ENCODE measurements around the gene CLCN1.

CLCN1 gene

DNA sequence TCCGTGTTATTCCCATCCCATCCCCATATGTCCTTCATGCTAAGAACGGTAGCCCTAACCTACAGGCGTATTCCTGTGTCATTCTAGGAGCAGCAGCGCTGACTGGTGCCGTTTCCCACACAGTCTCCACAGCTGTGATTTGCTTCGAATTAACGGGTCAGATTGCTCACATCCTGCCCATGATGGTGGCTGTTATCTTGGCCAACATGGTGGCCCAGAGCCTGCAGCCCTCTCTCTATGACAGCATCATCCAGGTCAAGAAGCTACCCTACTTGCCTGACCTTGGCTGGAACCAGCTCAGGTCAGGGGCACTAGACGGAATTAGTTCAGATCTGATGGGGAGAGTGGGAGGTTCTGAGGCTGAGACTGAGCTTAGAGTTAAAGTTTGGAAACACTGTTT lies 25.9 kb downstream of the CLCN1 start:
- no peak for DNase-seq

DNA sequence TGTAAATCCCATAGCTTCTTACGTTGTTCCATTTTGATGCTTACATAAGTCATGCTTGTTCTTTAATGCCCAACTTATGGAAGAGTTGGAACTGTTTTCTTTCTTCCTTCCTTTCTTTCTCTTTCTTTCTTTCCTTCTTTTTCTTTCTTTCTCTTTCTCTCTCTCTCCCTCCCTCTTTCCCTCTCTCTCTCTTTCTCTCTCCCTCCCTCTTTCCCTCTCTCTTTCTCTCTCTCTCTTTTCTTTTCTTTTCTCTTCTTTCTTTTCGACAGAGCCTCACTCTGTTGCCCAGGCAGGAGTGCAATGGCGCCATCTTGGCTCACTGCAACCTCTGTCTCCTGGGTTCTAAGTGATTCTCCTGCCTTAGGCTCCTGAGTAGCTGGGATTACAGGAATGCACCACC lies 27.7 kb downstream of the CLCN1 start:
- no peak for DNase-seq

DNA sequence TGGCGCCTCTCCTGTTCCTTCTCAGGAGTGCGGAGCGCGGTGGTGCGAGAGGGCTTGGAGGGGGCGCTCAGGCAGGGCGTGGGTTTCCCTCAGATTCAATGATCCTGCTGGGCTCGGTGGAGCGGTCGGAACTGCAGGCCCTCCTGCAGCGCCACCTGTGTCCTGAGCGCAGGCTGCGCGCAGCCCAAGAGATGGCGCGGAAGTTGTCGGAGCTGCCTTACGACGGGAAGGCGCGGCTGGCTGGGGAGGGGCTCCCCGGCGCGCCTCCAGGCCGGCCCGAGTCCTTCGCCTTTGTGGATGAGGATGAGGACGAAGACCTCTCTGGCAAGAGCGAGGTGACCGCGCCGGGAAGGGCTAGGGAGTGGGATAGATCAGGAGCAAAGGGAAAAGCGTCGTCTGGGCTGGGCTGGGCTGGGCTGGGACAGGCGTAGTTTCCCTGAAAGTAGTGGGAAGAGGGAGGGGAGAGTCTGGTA lies 29.6 kb downstream of the CLCN1 start:
- peak; percentile 36 for DNase-seq

DNA sequence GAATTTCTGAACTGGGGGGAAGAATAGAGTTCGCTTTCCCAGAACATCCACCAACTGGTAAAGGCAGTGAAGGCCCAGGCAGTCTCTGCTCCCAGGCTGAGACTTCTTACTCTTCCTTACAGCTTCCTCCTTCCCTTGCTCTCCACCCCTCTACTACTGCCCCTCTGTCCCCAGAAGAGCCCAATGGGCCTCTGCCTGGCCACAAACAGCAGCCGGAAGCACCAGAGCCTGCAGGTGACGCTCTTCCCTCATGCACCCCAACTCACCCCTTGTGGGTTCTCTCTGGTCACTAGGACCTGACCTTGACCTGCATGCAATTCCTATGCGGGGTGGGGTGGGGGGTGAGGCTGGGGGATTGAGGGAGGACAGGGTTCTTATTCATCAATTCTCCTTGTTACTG lies 30.1 kb downstream of the CLCN1 start:
- no peak for DNase-seq

DNA sequence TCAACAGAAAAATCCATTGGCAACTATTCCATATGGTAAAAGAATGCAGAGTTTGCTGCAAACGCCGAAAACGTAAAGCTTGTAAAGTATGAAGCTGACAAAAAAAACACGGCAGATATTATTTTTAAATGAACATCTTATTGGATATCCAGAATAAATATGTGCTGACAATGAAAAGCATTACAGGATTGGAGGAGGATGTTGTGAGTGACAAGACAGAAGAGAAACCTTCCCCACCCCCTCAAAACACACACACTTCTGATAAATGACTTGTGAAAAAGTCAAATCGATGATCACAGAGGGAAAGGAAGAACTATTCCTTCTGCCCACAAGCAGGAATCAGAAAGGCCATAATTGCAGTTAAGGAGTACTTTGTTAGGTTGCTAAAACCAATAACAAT lies 32.0 kb downstream of the CLCN1 start:
- no peak for DNase-seq

DNA sequence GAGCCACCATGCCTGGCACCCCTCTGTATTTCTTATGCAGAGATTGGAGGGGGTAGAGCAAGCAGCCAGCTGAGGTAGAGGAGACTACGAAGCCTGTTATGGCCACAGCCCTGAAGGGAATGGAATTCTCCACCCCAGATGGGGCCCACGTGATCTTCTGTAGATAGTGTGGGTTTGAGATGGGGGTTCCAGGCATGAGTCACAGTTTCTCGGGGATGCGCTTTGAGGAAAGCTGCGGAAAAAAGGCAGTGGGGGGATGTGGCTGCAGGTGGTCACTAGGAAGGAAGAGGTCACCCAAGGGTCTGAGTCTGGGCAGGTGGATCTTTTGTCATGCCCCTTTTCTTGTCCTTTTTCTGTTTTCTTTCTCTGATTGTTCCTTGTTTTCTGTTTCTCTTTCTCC lies 35.1 kb downstream of the CLCN1 start:
- DNase-seq, result no peak

DNA sequence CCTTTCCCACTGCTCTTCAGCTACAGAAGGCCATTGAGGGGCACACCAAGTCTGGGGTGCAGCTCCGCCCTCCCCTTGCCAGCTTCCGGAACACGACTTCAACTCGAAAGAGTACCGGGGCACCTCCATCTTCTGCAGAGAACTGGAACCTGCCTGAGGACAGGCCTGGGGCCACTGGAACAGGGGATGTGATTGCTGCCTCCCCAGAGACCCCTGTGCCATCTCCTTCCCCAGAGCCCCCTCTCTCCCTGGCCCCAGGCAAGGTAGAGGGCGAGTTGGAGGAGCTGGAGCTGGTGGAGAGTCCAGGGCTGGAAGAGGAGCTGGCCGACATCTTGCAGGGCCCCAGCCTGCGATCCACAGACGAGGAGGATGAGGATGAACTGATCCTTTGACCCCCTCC lies 35.7 kb downstream of the CLCN1 start:
- DNase-seq, result no peak

DNA sequence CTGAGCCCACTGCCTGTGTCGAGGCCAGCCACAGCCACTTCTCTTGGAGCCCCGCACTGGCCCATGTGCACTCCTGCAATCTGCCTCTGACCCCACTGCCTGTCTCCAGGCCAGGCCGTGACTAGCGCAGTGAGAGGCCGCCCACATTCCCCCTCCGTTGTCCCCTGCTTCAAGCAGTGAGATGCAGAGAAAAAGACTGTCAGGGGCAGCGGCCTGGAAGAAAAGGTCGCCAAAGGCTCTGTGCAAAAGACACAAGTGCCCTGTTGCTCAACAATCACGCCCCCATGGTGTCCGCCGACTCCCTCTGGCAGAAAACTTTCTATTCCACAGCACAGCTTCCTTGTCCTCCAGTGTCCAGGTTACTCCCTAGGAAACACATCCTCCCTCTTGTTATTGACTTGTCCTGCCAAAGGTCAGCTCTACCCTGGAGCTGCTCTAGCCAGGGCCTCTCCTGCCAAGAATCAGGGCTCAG lies 36.7 kb downstream of the CLCN1 start:
- no peak for DNase-seq

DNA sequence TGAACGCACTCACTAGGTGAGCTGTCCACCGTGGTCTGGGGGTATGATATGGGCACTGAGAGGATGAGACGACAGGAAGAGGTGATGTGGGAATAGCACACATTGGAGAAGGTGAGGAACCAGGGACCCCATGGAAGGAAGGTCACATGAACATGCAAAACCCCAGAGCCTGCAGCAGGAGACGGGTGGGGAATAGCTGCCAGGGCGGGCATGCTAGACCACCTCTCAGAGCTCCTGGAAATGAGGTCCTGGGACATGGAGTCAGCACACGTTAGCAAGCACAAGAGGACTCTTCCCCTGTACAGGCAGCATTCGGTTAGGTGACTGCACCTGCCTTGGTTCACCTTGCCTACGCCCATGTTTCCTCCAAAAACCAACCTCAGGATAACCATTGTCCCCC lies 38.5 kb downstream of the CLCN1 start:
- DNase-seq, result no peak

DNA sequence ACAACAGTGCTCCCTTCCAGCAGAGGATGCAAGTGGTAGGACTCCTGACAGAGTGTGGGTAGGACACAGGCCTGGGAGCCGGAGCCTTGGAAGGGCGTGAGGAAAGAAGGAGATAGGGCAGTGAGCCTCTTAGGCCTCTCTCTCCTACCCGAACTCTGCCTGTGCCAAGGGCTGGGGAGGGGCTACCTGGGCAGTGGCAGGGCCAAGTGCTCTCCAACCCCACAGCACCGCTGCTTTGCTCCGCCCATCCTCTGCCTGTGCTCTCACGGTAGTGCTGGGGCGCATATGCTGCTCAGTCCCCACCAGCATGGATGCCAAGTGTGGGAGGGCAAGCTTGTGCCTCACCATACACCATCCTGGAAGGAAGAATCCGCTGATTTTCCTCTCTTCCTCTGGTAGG lies 39.1 kb downstream of the CLCN1 start:
- no peak for DNase-seq

DNA sequence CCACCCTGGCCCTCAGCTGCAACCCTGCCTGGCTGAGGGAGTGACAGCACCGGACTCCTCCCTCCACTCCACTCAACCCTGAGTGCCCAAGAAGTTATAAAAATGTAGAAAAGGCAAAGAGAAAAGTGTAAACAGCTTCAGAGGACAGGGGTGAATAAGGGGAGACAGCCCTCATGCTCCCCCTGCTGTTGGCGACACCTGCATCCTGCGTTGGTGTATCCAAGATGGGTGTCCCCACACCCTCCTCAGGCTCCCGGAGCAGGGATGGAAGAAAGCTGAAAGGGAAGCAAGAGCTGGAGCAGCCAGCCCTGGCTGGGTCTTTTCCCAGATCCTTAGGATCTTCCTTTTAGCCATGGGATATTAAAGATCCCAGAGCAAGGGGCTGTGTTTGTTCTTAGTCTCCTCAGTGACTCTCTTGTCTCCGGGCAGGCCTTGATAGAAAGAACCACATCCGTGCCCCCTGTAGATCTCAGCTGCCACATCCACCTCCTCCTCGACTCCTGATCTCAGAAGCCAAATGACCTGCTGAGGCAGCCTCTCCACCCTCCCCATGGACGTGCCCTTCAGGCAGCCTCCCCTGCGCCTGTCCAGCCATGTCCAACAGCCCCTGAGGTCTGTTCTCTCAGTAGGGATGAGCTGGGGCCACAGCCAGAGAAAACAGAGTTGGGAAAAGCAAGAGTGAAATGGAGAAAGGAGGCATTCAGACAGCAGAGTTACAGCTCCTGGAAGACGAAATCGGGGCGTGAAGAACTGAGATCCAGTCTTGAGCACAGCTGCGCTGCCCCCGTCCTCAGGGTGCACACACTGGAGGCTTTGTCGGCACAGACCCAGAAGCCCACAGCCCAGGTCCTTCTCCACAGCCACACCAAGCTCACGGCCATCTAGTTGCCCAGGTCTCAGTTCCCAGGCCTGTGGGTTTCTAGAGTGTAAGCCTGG lies 39.8 kb downstream of the CLCN1 start:
- no peak for DNase-seq

DNA sequence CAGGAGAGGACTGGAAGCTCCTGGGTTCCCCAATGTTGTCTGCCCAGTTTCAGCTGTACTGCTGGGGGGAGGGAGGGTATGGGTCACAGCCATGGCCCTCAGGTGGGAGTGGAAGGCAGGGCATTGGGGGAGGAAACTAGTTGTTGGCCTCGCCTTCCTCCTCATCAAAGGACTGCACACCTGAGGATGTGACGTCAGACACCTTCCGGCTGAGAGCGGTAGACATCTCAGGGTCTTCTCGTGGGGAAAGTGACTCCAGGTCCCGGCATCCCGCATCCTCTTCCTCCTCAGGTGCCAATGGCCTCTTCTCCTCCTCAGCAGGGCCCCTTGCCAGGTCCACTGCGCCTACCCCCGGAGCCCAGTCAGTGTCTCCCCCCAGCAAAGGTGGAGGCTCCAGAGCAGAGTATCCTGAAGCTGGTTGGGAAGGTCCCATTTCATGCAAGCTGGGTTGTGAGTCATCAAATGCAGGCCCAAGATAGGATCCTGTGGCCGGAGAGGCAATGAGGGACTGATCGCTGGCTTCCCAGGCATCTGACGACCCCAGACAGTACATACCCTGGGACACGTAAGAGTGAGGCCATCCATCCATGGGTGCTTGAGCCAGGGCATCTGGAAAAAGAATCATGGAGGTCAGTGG lies 40.6 kb downstream of the CLCN1 start:
- DNase-seq, result no peak

DNA sequence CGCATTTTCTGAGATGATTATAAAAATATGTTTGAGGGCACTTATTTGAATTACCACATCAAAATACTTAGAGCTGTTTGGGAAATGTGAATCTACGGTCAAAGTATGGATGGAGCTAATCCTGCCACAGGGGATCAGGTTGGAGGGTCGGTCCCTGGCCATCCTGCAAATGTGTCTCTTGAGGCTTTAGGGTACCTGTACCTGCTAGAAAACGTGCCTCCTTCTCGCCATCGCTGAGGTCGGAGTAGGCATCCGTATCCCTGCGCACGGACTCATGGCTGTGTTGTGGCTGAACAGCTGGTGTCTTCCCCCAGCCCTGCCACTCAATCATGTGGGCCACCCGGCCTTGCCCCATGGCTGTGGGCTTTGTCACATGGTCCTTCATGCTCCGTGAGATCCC lies 42.7 kb downstream of the CLCN1 start:
- DNase-seq, result no peak

DNA sequence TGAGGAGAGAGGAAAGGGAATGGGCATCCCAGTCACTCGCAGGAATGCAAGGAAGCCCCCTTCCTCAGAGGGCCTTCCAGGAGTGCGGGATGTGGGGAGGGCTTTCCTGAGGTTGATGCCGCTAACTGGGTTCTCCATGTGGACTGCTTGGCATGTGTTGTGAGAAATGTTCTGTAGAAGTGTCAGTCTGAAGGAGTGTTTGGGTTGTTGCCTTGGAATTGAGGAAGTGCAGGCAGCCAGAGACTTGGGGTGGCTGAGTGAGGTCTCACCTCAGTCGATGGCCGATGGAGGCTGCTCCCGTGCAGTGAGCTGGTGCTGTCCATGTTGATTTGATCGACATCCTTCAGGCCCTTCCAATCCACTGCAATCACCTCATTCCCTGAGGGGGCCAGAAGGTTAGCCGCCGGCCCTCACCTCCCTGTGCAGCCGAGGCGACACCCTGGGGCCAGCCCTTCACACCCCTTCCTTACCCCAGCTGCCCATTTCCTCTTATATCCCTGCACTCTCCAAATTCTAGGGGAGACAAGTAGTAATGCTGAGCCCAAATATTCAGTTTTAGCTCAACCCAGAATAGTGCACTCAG lies 44.0 kb downstream of the CLCN1 start:
- no peak for DNase-seq

DNA sequence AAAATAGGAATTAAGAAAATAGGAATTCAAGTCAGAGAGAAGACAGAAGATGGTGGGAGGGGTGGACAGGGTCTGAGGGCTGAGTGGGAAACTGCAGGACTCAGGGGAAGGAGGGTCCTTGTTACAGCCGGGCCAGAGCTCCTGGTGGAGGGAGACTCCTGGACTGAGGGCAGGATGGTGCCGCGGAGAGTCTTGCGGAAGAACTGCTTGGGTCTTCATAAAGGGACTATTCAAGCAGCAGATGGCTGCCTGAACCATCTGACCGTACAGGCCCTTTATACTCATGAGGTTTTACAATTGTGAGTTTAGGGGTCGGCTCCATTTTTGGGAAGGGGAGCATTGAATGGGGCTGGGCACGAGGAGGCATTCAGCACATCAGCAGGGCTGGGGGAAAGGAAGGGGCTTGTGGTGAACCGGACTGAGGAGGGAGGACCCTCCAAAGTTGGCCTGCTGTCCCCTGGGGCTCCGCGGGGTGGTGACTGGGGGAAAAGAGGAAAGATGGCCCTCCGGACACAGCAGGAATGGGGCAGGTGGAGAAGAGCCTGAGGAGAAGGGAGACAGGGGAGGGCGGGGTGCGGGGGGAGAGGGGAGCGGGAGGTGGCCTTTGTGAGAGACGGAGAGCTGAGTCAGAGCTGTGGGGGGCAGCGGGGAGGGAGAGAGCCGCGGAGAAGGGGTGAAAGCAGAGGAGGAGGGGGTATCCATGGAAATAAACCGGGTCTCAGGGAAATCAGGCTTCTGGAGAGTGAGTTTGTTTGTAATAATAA lies 45.1 kb downstream of the CLCN1 start:
- DNase-seq, result no peak

DNA sequence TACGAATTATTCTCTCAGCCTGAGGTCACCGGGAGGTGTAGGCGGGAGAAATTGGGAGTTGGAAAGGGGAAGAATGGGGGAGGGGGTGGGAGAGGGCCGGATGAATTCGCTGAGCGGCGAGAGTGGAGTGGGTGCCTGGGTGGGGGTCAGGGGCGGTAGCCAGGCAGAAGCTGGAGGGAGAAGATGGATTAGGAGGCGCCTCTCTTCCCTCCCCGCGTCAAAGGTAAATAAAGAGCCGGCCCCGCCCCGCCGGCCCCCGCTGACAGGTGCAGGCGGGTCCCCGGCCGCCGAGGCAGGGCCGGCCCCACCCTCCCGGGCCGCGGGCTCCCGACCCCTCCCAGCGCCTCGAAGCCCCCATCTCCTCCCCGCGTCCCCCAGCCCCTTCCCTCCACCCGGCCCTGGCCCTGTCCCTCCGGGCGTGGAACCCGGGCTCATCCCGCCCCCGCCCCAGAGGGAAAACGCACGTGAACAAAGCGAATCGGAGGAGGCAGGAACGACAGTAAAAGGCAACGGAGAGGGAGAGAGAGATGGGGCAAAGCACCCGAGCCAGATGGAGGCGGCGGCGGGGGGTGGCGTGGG lies 45.7 kb downstream of the CLCN1 start:
- no peak for DNase-seq

DNA sequence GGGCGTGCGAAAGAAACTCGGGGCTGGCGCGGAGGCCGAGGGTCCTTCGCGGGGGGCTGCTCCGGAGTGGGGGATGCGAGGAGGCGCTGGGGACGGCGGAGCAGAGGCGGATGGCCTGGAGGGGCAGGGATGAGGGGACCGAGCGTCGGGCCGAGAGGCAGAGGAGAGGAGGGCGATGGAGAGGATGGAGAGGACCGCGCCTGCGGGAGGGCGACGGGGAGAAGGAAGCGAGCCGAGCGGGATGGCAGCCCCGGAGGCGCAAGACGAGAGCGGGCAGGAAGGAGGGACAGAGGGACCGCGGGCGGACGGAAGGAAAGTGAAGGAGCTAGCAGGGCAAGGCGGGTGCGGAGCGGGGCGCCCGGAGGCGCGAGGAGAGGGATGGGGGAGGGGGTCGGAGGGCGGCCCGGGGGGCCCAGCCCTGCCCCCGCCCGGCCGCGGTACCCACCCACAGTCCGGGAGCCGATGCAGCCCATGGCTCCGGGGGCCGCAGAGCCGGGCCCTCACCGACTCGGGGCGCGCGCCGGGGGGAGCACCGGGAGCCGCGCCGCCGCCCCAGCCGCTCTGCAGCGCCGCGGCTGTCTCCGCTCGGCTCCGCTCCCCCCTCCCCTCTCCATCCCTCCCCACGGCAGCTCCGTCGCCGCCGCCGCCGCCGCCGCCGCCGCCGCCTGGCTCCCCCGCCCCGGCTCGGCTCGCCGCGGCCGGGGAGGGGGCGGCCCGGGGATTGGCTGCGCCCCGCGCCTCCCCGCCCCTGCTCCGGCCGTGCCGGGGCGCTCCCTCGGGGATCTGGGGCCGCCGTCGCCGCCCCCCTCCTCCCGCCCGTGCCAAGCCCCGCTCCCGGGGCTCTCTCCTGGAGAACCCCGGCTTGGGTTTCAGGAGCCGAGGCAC lies 46.5 kb downstream of the CLCN1 start, which contains the start of gene FAM131B:
TSS of gene FAM131B (minus strand) at position 583 of the 885 bp plus-strand sequence. CDS start at position 473, 110 bp downstream.
- no peak for DNase-seq

DNA sequence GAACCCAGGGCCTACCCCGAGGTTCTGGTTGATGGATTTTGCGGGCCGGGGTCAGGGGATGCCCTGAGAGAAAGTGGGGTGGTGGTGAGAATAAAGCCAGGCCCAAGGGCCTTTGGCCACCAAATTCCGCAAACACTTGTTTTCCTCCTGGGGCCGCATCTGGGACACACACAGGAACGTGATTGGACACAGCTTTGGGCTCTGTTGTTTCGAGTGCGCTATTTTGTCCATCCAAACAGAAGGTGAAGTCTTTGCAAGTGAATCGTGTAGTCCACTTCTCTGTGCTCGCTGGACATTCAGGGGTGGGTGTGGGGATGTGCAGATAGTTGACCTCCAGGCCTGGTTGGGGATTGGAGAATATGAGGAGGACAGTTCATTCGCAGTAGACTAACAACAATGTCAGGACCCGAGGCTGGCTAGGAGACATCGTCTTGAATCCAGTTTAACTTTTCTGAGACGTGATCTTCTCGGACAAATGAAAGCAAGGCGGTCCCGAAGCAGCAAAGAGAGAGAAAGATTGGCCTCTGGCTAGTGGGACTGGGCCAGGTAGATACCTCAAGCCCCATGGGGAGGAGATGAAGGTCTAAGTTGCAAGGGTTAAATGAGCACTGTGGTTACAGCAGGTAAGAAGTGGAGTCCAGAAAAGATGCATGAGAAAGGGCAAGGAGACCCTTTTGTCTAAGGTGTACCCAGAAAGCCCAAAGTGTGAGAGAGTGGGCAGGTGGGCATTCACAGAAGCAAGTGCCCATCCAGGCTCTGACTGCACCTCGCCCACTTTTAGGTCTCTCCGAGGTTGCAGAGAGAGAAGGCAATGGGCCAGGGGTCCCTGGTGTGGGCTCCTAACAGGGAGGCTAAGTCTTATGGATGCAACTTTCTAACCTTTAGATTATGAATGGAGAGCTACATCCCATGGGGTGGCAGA lies 47.4 kb downstream of the CLCN1 start:
- DNase-seq, result no peak

DNA sequence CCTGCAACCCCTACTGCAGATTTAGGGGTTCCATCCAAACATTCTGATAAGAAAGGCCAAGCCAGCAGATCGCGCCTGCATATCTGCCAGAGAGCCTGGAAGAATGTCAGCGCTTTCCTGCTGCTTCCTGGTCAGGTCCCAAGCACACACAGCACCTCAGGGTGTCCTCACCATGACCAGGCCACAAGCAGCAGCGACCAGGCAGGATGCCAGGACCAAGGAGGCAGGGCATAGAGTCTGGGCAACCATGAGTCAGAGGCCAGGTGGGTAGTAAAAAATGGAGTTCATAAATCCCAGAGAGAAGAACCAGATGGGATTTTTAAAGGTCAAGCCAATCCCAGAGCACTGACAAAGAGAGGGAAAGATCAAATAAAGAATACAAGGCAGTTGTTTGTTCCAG lies 52.1 kb downstream of the CLCN1 start:
- DNase-seq, result no peak

DNA sequence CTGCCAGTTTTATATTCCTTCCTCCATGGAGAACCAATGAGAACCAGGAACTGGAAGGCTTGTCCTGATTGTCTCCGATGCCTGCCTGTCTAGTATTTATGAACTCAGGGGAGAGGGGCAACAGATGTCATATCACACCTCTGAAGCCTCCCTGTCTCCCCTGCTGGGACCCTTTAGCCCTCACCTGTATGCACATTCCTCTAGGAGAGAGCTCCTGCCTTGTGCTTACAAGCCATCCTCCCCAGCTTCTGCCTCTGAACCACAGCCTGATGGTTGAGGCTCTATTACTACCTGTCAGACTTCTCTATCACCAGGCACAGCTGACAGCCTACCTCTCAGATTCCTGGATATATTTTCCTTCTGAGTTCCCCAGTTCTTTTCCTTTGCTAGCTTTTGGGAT lies 52.5 kb downstream of the CLCN1 start:
- DNase-seq, result no peak
